Midbrain (tissue), 1 donor: Measurements from ENCODE around the gene CXCL8.
A peak's percentile ranks its signal among the peaks of the same experiment; 100 is the strongest.

ENCODE experiments used
- DNase-seq: peaks from one replicate; lab custom pipeline; 2025; lab: John Stamatoyannopoulos, UW

CXCL8 gene

DNA sequence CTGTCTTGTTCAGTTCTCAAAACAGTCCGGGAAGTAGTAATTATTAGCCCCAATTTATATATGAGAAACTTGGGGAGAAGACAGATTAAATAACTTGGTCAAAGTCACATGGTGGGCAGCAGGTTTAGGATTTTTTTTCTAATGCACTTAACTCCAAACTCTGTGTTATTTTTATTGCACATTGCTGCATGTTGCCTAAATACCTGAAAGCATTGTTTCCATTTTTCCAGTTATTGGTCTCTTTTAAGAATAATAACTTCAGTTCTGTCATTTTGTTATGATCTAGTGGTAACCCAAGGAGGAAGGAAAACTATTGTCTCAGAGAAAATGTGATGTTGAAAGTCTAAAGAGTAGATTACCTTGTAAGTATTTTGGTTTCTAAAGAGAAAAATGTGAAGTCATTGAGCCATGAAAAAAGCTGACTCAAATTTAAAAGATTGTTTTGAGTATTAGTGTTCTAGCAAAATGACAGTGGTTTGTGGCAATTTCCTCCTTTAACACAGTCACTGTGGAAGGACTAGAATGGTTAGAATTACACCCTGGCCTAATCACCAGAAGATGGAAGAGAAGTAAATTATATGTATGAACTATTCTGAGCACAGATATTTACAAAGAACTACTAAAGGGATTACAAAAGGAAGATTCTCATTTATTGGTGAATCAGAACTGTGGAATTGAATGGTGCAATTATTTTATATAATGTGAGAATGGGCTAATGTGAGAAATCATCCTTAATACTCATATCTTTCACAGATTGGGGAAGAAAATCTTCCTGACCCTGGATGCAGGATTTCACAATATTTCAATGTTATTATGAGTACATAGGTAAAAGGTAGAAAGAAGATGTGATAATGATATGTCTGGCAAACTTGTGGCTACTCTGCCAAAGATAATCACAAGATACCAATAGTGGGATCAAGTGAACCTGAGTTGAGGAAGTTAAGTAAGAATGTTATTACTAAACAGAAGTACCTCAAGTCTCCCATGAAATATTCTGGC, 21.7 kb upstream of the CXCL8 start:
- no peak for DNase-seq

DNA sequence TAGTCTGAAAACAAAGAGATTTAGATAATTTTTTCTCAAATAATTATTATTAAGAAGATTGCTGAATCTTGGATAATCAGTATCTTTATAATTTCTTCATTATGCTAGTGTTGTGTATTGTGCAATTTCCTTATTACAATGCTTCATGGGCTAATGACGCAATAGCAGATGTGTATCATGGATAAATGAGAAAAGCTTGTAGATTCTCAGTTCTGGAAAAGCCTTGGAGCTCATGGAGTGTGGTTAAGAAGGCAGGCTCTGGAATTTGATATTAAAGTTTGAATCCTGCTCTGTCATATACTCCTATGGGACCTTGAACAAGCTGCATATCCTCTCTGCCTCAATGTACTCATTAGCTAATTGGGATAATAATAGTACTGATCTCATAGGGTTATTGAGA, 18.9 kb upstream of the CXCL8 start:
- DNase-seq, result no peak

DNA sequence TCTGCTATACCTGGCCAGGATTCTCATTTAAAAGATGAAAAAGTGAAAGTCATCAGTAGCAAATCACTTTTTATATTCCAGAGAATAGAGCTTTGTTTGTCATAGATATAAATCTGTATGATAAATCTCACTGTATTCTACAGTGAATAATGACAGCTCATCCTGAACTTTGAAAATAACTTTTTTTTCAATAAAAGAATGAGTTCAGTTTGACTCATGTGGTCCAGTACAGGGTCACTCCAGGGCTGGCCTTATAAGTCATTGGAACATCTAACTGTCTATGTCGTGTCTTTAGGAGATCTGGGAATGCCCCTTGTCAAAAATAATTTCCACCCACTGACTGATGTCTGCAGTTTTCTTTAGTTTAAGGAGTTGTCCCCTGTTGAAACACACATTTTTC, 18.5 kb upstream of the CXCL8 start:
- DNase-seq, result no peak

DNA sequence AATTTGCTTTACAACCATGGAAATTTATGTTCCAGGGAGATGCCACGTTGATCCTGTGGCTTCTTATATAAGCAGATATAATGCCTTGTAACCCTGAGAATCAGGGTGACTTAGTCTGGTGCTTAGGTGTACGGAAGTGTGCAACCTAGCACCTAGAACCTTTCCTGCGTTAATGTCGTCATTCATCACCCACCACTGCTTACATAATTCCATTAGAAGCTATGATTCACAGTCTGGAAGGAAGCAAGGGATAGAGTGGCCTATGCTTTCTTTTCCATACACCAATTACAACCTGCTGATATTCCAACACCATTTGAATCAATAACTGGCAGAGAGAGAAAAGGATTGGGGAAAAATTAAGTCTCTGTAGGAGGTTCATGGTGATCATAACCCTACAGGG, 17.3 kb upstream of the CXCL8 start:
- no peak for DNase-seq

DNA sequence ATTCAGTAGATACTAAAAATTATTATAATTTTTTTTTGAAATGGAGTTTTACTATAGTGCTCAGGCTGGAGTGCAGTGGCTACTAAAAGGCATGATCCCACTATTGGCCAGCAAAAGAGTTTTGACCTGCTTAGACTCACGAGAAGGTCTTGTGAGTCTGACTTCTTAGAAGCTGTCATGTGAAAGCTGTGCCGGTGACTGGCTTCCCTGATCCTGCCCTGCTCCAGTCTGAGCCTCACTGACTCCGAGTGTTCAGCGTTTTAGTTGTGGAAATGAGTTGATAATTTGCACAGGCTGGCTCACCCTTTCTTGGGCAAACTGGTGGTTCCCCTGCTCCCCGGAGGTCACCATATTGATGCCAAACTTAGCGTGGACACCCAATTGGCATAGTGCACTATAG, 16.4 kb upstream of the CXCL8 start:
- DNase-seq, result no peak

DNA sequence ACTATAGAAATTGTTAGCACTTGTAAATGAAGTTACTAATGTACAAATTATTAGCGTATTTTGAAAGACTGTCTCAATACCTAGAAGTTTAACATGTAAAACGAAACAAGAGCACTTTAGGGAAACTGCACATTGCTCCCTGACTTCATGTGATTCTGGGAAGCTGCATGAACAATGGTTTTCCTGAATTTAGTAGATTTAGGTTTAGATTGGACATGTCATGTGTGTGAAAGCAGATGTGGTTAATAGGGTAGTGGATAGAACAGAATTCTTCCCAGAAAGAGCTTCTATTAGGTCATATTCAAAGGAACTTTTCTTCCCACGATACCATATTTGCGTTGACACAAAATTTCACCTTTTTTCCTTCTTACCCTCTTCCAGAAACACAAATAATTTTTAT, 14.9 kb upstream of the CXCL8 start:
- DNase-seq, result no peak

DNA sequence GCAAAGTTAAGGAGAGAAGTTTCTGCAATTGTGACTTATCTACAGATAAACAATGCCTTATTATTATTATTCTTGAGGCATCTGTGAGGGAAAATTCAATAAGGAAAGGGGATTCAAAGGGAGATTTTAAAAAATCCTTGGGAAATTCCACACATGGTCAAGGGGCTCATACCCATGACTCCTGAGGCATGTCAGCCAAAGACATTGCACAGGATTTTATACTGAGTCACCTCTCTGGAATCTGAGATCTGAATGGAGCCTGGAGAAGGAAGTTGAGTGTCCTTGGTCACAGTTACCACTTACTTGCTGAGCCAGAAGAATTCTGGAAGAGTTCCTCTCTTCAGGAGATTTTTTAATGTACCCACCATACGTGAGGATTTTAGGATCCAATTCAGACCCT, 14.4 kb upstream of the CXCL8 start:
- no peak for DNase-seq

DNA sequence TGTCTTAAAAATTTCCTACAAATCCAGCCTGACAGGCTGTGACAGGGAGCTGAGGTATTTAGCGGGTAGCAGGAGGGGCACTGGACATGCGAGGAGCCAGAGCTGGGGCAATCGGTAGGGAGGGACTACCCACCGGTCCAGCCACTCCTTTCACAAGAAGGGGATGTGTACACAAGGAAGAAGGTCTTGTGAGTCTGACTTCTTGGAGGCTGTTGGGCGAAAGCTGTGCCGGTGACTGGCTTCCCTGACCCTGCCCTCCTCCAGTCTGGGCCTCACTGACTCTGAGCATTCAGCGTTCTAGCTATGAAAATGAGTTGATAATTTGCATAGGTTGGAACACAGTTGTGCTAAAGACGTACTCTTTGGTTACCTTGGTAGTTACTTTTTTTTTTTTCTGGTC, 12.7 kb upstream of the CXCL8 start:
- no peak for DNase-seq

DNA sequence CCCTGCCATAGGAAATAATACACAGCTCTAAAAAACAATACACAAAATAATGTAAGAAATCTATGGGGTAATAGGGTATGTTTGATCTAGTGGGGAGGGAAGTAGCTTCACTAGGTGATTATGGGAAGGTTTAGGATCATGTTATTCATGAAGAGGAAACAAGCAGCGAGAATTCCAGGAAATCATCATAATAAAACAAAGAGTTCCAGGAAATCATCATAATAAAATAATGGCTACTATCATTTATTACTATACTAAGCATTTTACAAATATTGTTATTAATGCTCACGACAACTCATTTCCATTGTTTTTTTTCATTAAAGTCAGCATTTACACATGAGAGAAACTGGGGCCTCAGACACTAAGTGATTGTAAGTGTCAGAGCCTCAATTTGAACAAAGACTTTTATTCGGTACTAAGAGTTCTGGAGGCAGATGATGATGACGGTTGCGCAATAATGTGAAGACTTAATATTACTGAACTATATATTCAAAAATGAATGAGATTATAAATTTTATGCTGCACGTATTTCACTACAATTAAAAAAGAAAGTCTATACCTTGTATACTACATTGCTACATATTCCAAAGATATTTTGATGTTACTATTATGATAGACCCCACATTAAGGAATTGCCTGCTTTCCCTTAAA, 12.2 kb upstream of the CXCL8 start:
- DNase-seq, result no peak

DNA sequence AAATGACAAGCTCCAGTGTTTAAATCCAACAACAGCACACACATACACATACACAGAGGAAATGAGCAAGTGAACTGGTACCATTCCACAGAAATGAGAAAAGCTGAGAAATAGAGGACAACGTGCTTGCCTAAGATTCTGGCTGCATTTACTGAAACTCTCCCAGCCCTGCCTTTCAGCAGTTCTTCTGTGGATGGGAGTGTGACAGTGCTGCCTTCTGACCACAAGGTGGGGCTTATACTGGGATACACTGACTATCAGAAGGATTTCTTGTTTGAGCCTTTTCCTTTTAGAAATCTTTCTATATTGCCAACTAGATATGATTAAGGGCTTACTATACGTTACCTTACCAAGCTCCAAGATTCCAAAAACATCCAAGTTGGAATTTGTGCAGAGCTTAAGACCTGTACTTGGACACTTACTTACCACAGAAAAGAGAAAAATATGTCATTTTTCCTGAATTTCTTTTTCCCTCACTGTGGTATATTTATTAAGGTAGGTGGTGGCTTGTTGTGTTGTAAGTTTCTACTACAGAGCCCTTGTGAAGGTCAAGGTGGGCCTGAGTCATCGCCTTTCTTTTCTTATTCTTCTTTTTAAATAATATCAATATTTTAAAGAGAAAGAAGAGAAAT, 10.7 kb upstream of the CXCL8 start:
- DNase-seq, result peak; percentile 36

DNA sequence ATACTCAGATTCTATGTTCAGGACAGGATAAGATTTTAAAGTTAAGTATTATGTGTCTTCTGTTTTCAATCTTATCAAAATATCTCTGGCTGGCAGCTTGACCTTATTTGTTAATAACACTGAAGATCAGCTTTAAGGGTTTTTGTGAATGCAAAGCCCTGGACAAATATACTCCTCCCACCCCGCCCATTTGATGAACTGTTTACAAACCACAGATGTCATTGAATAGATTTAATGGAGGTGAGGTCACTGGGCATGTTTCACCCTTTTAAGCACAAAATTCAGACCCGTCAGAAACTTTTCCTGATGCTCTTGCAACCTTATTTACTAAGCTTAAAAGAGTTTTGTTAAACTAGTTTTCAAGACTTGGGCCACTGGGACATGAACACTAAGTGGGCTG, 10.1 kb upstream of the CXCL8 start:
- no peak for DNase-seq

DNA sequence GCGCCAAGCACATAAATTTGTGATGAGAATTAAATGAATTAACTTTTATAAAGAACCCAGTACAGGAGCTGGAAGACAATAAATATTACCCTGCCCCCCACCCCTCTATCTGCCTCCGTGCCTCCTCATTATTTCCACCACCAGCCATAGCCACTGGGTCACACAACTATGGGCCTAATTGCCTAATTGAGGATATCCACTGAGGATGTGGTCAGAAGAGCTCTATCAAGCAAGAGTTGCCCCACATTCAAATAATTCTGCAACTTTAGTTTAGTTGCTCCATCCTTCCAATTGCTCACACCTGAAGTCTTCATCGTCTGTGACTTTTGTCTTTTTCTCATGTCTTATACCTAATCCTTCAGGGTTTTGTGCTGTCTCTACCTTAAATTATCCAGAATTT, 9.5 kb upstream of the CXCL8 start:
- no peak for DNase-seq

DNA sequence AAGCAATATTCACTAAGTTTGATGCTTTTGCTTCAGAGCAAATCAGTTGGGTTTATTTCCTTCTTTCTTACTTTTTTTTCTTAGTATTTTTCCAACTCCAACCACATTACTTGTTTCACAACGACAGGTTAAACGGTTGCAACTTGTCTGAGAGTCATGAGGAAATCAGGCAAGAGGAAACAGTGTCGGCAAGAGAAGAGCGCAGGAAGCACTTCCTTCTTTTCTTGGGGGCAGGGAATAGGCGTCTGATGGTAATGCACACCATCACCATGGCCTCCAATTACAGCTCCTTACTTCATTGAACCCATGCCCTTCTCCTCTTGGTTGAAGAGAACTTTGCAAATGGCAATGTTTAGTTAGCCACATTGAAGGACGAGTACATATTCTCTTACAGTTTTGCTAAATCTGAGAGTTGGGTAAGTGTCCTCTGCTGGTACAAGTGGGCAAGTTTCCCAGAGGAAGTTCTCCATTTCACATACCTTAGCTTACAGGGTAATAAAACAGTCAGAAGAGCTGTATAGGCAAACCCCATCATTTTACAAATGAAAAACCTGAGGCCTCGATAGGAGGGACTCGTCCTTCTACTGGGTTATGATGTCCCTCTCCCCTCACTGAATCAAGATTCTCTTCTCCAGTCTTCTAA, 8.3 kb upstream of the CXCL8 start:
- no peak for DNase-seq

DNA sequence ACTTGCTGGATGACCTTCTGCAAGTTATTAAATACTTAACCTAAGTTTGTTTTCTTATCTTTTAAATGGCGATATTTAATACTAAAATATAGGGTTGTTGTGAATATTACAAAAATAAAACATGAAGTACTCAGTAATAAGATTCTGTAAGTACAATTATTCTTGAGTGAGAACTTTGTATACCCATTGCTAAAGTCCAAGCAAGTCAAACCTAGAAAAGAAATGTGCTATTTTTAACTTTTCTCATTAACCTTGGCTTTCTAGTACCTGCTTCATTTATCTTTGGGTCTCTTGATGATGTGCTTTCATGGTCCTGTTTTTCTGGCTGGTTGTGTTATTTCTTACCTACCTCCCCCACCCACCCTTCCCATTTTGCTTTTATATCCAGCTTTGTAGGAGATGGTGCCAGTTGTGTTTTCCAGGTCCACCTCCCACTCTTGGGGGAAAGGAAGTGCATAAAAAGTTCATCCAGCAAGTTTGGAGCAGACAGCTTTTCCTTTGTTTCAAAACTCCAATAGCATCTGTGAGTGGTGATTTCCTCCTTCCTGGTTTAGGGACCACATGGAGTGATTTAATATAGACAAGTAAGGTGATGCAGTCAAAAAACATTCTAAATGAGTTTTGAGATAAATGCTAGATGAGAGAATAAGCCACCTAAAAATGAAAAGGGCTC, 7.5 kb upstream of the CXCL8 start:
- DNase-seq, result no peak

DNA sequence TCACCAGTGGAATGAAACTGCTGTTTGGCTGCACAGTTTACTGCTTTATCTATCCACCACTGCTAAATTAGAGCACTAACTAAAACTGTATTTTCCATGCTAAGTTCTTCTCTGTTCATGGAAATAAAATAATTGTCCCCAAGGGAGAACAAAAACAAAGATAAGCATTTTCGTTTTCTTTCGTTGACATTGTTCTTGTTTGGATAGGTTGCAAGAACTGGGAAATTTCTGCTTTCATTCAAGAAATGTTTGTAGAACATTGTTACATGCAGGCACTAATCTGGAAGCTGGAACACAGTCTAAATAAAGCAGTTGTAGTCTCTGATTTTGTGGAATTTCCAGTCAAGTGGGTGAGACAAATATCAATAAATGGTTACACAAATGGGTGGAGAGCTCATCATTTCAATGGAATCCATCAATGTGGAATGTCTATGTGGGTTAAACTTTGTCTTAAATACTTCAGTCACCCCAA, 5.8 kb upstream of the CXCL8 start:
- DNase-seq, result no peak

DNA sequence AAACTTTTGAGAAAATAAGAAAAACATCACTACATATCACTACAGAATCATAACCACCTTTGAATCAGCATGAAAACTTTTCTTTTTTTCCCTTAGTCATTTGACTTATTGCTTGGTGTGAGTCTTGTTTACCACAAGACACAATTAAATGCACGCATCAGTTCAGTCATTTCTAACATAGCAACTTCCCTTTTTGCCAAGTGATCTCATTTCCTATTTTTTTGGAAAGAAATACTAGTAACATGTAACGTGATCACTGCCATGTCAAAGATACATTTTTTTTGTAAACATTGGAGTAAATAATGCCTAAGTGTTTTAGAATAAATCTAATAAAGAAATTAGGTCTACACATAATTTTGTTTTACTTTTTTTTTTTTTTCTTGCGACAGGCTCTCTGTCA, 5.1 kb upstream of the CXCL8 start:
- DNase-seq, result no peak

DNA sequence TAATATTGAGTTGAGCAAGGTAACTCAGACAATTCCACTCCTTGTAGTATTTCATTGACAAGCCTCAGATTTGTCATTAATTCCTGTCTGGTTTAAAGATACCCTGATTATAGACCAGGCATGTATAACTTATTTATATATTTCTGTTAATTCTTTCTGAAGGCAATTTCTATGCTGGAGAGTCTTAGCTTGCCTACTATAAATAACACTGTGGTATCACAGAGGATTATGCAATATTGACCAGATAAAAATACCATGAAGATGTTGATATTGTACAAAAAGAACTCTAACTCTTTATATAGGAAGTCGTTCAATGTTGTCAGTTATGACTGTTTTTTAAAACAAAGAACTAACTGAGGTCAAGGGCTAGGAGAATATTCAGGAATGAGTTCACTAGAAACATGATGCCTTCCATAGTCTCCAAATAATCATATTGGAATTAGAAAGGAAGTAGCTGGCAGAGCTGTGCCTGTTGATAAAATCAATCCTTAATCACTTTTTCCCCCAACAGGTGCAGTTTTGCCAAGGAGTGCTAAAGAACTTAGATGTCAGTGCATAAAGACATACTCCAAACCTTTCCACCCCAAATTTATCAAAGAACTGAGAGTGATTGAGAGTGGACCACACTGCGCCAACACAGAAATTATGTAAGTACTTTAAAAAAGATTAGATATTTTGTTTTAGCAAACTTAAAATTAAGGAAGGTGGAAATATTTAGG, 821 bp downstream of the CXCL8 start:
- no peak for DNase-seq

DNA sequence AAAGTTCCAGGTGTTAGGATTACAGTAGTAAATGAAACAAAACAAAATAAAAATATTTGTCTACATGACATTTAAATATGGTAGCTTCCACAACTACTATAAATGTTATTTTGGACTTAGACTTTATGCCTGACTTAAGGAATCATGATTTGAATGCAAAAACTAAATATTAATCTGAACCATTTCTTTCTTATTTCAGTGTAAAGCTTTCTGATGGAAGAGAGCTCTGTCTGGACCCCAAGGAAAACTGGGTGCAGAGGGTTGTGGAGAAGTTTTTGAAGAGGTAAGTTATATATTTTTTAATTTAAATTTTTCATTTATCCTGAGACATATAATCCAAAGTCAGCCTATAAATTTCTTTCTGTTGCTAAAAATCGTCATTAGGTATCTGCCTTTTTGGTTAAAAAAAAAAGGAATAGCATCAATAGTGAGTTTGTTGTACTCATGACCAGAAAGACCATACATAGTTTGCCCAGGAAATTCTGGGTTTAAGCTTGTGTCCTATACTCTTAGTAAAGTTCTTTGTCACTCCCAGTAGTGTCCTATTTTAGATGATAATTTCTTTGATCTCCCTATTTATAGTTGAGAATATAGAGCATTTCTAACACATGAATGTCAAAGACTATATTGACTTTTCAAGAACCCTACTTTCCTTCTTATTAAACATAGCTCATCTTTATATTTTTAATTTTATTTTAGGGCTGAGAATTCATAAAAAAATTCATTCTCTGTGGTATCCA, 1.6 kb downstream of the CXCL8 start:
- no peak for DNase-seq

DNA sequence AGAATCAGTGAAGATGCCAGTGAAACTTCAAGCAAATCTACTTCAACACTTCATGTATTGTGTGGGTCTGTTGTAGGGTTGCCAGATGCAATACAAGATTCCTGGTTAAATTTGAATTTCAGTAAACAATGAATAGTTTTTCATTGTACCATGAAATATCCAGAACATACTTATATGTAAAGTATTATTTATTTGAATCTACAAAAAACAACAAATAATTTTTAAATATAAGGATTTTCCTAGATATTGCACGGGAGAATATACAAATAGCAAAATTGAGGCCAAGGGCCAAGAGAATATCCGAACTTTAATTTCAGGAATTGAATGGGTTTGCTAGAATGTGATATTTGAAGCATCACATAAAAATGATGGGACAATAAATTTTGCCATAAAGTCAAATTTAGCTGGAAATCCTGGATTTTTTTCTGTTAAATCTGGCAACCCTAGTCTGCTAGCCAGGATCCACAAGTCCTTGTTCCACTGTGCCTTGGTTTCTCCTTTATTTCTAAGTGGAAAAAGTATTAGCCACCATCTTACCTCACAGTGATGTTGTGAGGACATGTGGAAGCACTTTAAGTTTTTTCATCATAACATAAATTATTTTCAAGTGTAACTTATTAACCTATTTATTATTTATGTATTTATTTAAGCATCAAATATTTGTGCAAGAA, 2.3 kb downstream of the CXCL8 start:
- DNase-seq, result no peak

DNA sequence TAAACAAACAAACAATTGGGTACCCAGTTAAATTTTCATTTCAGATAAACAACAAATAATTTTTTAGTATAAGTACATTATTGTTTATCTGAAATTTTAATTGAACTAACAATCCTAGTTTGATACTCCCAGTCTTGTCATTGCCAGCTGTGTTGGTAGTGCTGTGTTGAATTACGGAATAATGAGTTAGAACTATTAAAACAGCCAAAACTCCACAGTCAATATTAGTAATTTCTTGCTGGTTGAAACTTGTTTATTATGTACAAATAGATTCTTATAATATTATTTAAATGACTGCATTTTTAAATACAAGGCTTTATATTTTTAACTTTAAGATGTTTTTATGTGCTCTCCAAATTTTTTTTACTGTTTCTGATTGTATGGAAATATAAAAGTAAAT, 2.9 kb downstream of the CXCL8 start:
- DNase-seq, result no peak
